Cortex of kidney (tissue), 1 donor: Measurements from ENCODE around the gene GAREM2.

ENCODE experiments used
- DNase-seq: peaks from one replicate; lab custom pipeline; 2025; lab: John Stamatoyannopoulos, UW

Gene GAREM2

DNA sequence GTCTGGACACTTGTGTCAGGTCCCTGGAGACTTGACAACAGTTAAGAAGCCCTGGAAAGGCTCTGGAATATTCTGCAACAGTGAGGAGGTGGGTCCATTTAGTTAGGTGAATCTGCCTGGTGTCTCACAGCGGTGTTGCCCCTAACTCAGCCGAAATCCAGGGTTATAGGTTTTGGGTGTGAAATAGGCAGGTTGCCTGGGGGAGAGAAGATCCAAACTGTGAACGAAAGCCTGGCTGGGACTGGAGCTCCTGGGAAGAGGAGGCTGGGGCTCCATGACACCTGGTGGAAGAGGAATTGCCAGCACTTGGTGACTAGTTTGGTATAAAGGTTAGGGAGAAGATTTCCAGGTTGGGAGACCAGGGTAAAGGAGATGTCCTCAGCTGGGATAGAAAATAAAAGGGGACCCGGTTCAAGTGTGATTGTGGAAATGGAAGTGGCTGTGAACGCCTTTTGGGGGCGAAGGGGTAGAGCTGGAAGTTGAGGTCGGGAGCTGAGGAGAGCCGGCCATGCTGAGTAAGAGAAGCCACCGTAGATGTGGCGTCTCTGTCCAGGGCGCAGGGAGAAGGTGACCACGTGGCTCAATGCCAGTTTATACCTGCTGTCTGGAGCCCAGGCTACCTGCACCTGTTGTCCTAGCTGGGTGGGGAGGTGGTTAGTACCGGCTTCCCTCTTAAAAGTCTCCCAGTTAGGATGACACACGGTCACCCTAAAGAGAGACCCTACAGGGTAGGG is 3.0 kb upstream of the GAREM2 start:
- no peak for DNase-seq

DNA sequence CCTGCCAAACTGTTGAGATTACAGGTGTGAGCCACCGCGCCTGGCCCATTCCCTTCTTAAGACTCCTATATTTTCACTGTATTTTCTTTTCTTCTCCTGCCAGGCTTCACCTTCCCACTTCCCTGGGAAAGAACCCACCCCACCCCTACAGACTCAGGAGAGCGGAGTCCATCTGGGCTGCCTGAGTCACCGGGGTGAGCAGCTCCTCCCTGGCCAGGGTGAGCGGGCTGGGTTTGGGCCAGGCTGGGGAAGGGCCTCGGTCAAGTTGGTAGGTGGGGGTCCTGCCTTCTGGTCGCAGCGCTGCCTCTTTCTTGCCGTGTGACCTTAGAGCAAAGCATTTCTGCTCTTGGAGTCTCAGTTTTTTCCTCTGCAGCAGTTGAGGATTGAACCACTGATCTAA is 2.1 kb upstream of the GAREM2 start:
- no peak for DNase-seq

DNA sequence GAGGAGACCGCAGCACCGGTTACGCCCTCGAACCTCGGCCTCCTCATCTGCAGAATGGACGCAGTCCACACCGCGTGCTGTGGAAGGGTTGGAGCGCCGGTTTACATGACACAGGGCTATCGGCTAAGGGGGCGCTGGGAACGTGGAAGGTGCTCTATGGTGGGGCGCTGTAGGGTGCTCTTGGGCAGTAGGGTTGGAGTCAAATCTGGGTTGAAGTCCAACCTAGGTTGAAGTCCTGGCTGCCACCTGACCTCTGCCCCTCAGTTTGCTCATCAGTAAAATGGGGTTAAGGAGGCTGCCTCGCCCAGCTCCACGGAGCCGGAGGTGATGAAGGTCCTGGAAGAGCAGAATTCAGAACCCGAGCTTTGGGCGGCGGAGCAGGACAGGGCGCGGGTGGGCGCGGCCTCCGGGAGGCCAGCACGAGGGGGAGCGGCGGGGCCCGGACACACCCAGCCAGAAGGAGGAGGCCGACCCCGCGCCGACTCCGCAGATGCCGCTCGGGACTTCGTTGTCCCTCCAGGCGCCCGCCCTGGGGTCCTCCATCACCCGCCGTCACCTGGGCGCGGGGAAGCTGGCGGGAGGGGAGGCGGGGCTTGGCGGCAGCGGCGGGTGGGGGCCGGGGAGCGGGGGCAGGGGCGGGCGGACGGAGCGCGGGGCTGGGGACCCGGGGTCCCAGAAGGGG is 558 bp upstream of the GAREM2 start:
- DNase-seq: no peak

DNA sequence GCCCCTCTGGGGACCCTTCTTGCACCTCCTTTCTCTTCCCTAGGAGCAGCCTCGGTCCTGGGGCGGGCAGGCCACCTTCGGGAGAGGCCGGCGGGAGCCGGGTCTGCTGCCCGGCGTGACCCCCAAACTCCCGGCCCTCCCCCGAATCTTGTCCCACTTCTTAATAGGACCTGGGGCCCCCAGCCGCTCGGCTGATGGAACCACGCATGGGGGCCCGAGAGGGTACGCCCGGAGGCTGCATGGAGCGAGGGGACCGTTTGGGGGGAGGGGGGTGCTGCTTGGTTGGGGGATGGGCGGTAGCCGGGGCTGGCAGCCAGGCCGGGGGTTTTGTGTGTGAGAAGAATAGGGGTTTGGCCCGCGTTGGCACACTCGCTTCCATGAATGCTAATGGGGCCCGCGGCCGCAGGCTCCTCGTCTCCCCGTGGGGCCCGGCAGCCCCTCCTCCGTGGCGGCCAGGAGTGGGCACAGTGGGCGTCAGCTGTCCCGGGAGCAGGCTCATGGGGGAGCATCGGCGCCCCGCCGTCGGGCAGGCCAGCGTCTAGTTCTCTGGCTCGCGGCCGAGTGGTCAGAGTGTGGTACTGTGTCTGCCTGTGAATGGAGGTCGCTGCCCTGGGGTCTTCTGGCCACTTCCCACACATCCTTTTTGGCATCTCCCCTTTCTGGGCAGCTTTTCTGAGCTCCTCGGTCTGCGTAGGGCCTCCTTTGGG is 1.0 kb downstream of the GAREM2 start:
- DNase-seq: no peak

DNA sequence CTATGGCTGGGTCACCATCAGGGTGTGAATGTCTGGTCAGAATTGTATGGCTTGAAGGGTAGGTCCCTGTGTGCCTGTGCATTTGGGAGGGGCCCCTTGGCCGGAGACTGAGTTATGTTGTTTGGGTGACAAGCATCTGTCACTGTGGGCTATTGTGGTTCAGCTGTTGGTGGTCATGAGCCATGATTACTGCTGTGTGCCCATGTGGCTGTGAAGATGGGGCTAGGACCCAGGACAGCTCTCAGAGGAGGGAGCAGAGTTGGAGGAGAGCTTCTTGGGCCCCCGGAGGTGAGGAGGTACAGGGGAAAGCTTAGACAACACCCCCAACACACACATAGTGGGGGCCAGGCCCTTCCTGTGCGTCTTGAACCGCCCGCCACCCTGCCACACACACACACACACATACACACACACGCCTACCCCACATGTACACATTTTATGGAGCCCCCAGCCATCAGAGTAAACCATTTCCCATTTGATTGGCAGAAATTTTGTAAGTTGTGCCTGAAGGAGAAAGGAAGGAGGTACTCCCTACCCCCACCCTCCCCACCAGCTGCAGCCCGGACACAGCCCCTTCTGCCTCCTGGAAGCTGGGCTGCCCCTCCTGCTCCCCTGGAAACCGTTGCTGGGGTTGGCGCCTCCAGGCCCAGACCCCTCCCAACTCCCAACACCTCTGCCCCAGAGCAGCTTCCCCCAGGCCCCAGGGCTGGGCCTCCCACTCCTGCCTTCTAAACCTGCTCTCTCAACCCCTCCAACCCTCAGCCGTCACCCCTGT is 2.0 kb downstream of the GAREM2 start:
- DNase-seq: no peak

DNA sequence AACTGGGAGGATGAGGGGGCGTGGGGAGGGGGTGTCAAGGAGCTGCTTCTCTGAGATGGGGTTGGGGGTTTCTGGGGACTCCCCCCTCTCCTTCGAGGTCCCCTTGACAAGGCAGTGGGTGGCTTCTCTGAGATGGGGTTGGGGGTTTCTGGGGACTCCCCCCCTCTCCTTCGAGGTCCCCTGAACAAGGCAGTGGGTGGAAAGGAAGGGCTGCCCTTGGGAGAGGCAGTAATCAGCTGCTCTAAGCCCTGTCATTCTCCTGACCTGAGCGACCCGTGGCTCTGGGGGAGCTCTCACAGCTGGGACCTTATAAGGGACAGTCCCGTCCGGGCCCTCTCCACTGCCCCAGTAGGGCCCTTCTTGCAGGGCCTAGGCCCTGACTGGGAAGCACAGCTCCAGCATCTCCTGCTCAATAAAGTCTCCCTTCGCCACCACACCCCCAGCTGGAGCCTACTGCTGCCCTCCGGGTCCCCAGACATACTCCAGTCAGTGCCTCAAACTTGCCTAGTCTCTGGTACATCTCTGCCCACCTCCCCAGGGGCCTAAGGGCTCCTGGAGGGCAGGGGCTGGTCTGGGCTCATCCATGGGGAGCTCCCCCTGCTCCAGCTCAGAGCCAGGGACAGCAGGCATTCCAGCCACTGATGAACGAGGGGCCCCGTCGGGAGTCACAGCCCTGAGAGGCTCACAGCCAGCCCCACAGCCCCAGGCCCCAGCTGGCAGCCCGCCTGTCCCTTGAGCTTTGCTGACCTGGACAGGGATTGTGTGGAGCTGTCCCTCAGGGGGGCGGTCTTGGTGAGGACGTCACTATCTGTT is 2.8 kb downstream of the GAREM2 start:
- DNase-seq: no peak

DNA sequence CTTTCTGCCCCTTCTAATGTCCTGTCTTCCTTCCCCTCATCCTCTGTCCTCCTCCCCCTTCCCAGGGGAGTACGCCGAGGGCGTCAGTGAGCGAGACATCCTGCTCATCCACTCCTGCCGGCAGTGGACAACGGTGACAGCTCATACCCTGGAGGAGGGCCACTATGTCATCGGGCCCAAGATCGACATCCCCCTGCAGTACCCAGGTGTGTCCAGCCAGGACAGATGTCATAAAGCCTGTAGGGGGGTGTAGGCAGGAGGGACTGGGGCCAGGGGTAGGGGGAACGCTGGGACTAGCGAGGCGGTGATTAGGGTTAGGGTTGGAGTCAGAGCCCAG is 3.4 kb downstream of the GAREM2 start:
- DNase-seq: no peak

DNA sequence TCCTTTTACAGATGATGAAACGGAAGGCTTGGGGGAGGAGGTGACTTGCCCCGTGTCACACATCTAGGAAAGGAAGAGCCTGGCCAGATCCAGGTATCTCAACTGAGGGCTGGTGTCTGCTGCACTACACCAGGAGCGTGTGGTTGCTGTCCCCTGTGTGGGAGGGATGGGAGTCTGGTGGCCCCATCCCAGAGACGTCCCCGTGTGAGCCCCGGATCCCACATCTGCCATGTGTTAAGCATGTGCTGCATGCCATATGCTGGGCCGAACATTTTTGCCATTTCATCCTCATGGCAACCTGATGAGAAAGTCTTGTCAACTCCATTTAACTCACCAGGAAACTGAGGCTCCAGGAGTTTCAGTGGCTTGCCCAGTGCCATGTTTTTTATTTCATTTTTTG is 4.2 kb downstream of the GAREM2 start:
- DNase-seq: no peak

DNA sequence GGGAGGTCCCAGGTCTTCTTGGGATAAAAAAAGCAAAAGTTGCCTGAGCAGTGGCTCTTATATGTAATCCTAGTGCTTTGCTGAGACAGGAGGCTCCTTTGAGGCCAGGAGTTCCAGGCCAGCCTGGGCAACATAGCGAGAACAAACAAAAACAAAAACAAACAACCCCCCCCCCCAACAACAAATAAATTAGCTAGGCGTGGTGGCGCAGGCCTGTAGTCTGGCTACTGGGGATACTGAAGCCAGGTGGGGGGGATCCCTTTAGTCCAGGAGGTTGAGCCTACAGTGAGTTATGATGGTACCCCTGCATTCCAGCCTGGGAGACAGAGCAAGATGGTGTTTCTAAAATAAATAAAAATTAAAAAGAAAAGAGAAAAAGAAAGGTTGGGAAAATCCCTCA is 5.4 kb downstream of the GAREM2 start:
- no peak for DNase-seq

DNA sequence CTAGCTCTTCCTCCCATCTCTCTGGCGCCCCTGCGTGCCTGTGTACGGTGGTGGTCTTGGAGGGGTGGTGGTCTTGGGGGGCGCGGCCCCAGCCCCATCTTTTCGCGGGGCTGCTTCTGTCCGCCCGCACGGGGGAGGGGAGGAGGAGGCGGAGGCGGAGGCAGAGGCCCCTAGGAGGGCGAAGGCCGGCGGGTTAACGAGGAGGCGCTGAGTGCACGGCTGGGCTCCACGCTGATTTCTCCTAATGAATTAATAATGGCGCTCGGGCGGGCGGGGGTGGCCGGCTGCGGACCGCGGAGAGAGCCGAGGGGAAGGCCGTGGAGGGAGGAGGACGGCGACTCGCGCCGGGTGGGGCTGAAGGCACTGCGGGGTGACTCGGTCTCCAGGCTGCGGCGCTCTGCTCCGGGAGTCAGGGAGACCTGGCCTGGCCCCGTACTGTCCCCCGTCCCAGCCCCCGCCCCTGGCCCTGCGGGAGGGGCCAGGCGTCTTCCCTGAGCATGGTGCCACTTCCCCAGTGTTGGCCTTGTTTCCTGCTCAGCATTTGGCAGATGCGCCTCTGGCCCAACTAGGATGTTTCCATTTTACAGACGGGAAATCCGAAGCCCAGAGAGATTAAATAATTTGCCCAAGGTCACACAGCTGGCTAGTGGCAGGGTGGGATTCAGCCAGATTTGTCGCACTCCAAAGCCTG is 6.0 kb downstream of the GAREM2 start:
- no peak for DNase-seq

DNA sequence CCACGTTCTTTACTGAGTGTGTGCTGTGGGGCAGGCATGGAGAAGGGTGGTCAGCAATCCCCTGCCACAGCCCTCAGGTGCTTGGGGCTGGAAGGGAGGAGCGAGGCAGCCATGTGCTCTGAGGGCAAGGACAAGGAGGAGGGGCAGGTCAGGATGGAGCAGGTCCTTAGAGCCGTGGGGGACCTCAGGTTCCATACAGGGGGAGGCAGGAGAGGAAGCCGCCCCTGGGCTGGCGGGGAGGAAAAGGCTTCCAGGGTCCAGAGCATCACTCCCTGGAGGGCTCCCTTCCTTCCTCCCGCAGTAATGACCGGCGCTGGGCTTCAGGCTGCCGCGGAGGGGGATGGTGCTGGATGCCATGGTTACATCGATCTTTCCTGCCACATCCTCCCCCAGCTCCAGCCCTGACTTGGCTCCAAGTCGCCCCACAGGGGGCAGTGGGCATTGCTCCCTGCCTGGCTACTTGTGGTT is 6.6 kb downstream of the GAREM2 start:
- DNase-seq: no peak

DNA sequence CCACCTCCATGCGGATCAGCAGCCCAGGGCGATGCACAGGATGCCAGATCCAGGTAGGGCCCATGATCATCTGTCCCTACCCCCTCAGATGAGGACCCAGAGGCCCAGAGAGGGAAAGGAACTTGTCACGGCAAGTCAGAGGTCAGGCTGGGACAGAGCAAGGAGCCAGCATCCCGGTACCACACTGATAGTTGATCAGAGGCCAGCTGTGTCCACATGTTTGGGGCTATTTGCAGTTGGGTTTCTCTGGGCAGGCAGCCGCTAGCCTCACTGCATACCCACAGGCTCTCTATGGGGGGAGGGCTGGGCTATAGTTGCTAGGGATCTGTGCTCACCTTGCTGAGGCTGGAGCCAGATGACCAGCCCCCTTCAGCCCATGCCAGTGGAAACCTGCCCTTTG is 9.6 kb downstream of the GAREM2 start:
- DNase-seq: no peak

DNA sequence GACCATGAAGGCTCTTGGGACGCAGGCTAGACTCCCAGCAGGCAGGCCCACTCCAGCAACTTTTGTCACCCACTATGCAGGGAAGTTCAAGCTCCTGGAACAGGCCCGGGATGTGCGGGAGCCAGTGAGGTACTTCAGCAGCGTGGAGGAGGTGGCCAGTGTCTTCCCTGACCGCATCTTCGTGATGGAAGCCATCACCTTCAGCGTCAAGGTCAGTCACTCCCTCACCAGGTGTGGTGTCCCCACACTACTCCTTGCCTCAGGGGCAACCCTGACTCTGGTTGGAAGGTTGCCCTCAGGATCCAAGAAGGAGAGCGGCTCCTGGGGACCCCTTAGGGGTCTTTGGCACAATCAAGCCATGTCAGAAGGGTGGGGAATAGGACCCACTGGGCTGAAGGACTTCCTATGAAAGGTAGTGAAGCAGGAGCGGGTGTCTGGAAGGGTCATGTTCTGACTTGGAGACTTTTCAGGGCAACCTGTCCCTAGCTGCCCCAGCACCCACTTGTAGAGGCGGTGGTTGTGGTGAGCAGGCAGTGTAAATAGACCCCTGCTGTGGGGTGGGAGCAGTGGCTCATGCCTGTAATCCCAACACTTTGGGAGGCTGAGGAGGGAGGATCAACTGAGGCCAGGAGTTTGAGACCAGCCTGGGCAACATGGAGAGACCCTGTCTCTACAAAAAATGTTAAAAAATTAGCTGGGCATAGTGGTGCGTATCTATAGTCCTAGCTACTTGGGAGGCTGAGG is 10.2 kb downstream of the GAREM2 start:
- no peak for DNase-seq

DNA sequence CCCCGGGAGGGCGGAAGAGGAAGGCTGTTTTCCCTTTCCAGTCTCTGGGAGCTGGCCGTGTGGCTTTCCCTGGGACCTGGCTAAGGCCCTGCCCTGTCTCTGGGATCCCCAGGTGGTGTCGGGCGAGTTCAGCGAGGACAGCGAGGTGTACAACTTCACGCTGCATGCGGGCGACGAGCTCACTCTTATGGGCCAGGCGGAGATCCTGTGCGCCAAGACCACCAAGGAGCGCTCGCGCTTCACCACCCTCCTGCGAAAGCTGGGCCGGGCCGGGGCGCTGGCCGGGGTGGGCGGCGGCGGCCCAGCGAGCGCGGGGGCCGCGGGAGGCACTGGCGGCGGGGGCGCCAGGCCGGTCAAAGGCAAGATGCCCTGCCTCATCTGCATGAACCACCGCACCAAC is 11.2 kb downstream of the GAREM2 start:
- DNase-seq: no peak

DNA sequence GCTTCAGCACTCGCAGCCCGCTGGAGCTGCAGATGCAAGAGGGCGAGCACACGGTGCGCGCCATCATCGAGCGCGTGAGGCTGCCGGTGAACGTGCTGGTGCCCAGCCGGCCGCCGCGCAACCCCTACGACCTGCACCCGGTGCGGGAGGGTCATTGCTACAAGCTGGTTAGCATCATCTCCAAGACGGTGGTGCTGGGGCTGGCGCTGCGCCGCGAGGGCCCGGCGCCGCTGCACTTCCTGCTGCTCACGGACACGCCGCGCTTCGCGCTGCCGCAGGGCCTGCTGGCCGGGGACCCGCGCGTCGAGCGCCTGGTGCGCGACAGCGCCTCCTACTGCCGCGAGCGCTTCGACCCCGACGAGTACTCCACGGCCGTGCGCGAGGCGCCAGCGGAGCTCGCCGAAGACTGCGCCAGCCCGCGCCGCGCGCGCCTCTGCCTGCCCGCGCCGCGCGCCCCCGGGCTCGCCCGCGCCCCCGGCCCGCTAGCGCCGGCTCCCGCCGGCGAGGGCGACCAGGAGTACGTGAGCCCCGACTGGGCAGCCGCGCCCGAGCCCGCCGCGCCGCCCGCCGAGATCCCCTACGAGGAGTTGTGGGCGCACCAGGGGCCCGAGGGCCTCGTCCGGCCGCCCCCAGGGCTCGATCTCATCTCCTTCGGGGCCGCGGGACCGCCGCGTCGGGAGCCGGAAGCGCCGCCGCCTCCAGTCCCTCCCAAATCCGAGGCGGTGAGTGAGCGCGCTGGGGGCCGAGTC is 11.8 kb downstream of the GAREM2 start:
- DNase-seq: no peak

DNA sequence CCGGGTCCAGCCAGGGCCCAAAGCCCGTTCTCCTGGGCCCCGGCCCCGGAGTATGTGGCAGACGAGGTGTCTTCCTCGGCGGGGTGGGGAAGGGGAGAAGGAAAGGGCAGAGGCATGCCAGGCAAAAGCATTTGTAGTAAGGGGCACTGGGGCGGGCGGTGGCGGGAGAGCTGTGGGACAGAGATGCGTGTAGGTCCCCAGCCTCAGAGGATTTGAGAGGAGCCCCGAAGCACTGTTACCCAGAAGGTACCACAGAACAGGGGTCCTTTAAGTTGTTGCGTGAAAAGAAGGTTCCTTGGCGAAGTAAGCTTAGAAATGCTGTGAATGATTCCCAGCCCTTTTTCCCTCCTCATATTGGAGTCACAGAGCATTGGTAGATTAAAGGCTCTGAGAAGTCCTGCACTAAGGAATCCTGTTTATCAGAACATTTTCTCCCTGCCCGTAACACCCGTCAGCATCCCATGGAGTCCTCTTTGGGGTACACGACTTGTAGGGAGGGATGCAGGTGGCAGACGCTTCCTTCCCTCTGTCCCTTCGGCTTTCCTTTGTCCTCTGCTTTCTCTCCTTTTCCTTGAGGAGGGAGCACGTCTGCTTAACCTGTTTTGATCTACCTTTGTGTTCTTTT is 12.5 kb downstream of the GAREM2 start:
- DNase-seq: no peak

DNA sequence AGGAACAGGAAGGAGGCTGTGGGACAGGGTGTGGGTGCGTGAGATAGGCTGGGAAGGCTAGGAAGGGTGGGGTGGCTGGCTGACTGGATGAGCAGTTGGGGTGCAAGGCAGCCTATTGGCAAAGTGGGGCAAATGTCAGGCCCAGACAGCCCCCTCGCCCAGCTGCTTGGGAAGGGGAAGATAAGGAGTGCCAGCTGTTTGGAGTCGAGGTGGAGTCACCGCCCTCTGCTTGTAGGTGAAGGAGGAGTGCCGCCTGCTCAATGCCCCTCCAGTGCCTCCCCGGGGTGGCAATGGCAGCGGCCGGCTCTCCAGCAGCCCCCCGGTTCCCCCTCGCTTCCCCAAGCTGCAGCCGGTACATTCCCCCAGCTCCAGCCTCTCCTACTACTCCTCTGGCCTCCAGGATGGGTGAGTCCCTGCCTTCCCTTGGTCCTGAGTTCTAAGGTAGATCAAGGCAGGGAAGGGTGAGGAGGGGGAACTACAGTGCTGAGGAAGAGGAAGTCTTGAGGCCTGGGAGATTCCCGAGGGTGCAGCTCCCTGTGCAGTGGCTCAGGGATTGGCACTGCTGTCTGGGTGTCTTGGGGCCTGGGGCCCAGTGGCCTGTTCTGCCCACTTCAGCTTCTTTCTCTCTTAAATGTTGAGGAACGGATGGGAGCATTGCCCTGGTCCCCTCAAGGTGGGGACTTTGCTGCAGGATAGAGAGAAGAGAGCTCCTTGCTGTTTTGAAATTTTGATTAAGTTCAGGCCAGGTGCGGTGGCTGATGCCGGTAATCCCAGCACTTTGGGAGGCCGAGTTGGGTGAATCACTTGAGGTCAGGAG is 13.3 kb downstream of the GAREM2 start:
- DNase-seq: no peak

DNA sequence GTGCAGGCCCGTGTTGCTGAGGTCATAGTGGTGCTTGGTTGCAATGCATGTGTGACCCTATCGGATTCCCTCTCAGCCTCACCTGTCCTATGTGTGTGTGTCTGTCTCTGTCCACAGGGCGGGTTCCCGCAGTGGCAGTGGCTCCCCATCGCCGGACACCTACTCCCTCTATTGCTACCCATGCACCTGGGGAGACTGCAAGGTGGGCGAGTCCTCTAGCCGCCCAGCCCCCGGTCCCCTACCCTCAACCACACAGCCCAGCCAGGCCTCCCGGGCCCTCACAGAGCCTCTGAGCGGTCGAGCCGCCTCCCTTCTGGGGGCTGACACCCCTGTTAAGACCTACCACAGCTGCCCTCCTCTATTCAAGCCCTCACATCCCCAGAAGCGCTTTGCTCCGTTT is 14.2 kb downstream of the GAREM2 start:
- DNase-seq: no peak
